HAP-1 (cell line): ENCODE data around the gene ZNF831.

Source experiments
- DNase-seq, 2 experiments: peaks; one replicate each; pipeline ENCODE4 v3.0.0-alpha.2; 2016 to 2020; ENCODE audit warnings: low spot score in 2 of 2
- H3K27me3 ChIP-seq: fragments of 250-450 bp; sonication (Bioruptor Pico); 2 replicates; pipeline ENCODE4 v1.5.1; 2020; ENCODE audit warnings: low read depth, mild to moderate bottlenecking, moderate library complexity
- H3K36me3 ChIP-seq: fragments of 250-450 bp; sonication (Bioruptor Pico); replicated peaks from 2 replicates; pipeline ENCODE4 v1.5.1; 2020; ENCODE audit warnings: mild to moderate bottlenecking
- H3K4me1 ChIP-seq: fragments of 250-450 bp; sonication (Bioruptor Pico); 2 replicates; pipeline ENCODE4 v1.5.1; 2020; ENCODE audit warnings: mild to moderate bottlenecking
- H3K4me3 ChIP-seq: fragments of 250-450 bp; sonication (Bioruptor Pico); 2 replicates; pipeline ENCODE4 v1.5.1; 2020; ENCODE audit warnings: mild to moderate bottlenecking, moderate library complexity
- H3K9me3 ChIP-seq: fragments of 250-450 bp; sonication (Bioruptor Pico); 2 replicates; pipeline ENCODE4 v1.5.1; 2020; ENCODE audit warnings: mild to moderate bottlenecking, moderate library complexity
- in situ Hi-C: fragments of 300-500 bp; cut with MboI; formaldehyde crosslinking; loops from 3 replicates; pipeline ENCODE4 v1.14.3; 2020; ENCODE audit warnings: low sequenced_read_pairs, inconsistent platforms, mixed read lengths

Gene ZNF831

GRCh38 chr20:59131551-59132285, 31.9 kb upstream of the ZNF831 start:
- Histone ChIP-seq H3K27me3 (no peaks in the 10 kb centered on the region), H3K4me3 (no peak overlapping the region), H3K9me3 (no peaks in the 10 kb centered on the region), H3K36me3 (no peaks in the 10 kb centered on the region), H3K4me1 (no peaks in the 10 kb centered on the region)
- in situ Hi-C loops, result no loop called here
- DNase-seq, result no peak

DNA sequence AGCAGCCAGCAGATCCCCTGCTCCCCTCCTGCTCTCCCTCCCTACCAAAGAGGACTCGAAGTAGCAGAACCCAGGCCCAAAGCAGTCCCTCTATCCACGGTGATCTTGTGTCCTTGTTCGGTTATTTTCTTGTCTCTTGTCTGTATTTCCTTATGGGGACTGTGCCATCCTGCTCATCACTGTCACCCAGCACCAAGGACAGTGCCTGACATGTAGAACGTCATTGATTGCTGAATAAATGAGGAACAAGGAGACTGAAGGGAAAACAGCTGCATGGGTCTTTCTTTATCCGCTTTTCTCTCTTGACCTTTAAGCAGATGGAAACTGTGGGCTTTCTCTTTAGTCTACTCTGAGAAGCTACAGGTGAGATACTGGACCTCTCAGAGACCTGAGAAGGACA, 29.4 kb upstream of the ZNF831 start:
- no peaks in the 10 kb centered on the region for H3K9me3 ChIP-seq
- H3K4me1 ChIP-seq, result no peaks in the 10 kb centered on the region
- no peak overlapping the region for H3K4me3 ChIP-seq
- in situ Hi-C loops, result no loop called here
- no peaks in the 10 kb centered on the region for H3K27me3 ChIP-seq
- no peaks in the 10 kb centered on the region for H3K36me3 ChIP-seq
- DNase-seq, result no peak

DNA sequence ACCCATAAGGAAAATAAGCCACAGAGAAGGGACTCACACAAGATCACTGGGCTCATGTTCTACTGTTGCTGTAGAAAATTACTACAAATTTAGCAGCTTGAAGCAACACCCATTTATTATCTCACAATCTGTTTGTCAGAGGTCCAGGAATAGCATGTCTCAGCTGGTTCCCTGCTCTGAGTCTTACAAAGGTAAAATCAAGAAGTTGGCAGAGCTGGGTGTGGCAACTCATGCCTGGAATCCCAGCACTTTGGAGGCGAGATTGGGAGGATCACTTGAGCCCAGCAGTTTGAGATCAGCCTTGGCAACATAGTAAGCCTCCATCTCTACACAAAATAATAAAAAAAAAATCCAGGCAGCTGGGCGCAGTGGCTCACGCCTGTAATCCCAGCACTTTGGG, 28.5 kb upstream of the ZNF831 start:
- no peaks in the 10 kb centered on the region for H3K4me1 ChIP-seq
- no peak overlapping the region for H3K4me3 ChIP-seq
- no peaks in the 10 kb centered on the region for H3K36me3 ChIP-seq
- in situ Hi-C loops, result no loop called here
- no peaks in the 10 kb centered on the region for H3K27me3 ChIP-seq
- no peak for DNase-seq
- no peaks in the 10 kb centered on the region for H3K9me3 ChIP-seq

DNA sequence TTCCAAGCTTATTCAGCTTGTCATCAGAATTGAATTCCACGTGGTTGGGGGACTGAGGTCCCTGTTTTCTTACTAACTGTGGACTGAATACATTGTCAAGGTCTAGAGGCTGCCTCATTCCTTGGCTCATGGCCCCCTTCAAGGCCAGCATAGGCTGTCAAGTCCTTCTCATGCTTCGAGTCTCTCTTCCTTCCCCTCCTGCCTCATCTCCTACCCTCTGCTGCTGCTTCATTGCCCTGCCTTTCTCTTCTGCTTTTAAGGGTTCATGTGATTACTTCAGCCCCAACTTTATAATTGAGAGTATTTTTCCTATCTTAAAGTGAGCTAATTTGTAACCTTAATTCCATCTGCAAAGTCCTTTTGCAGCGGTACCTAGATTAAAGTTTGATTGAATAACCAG, 27.6 kb upstream of the ZNF831 start:
- Histone ChIP-seq H3K4me3 (no peak overlapping the region), H3K27me3 (no peaks in the 10 kb centered on the region), H3K4me1 (no peaks in the 10 kb centered on the region), H3K36me3 (no peaks in the 10 kb centered on the region), H3K9me3 (no peaks in the 10 kb centered on the region)
- no peak for DNase-seq
- in situ Hi-C loops, result no loop called here

GRCh38 chr20:59137532-59137931, 26.1 kb upstream of the ZNF831 start:
- Histone ChIP-seq H3K4me3 (no peak overlapping the region), H3K27me3 (no peaks in the 10 kb centered on the region), H3K9me3 (no peaks in the 10 kb centered on the region), H3K4me1 (no peaks in the 10 kb centered on the region), H3K36me3 (no peaks in the 10 kb centered on the region)
- in situ Hi-C loops, result no loop called here
- no peak for DNase-seq

GRCh38 chr20:59138114-59138748, 25.4 kb upstream of the ZNF831 start:
- no peaks in the 10 kb centered on the region for H3K36me3 ChIP-seq
- H3K9me3 ChIP-seq, result no peaks in the 10 kb centered on the region
- DNase-seq, result no peak
- no peaks in the 10 kb centered on the region for H3K4me1 ChIP-seq
- H3K4me3 ChIP-seq, result no peak overlapping the region
- in situ Hi-C loops, result no loop called here
- H3K27me3 ChIP-seq, result no peaks in the 10 kb centered on the region

DNA sequence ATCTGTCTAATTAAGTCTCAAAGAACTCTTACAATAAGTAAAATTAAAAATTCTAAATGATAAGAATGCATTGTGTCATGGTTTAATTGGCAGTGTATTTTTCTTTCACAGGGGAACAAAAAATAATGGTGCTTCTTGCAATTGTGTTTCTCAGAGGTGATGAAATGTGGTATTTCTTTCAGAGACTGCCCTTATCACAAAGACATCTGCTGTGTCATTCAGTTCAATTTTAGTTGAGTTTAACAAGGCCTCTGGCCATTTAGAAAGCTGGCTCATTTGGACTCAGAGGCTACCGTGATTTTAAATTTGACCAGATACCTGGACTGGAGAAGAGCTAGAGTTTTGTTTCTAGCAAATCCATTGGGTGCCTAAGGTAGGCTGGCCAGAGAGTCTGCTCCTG, 23.6 kb upstream of the ZNF831 start:
- Histone ChIP-seq H3K4me3 (no peak overlapping the region), H3K36me3 (no peaks in the 10 kb centered on the region), H3K4me1 (no peaks in the 10 kb centered on the region), H3K9me3 (no peaks in the 10 kb centered on the region), H3K27me3 (peaks cover 5% of the 10 kb centered on the region)
- in situ Hi-C loops, result no loop called here
- DNase-seq, result no peak

GRCh38 chr20:59141818-59142581, 21.6 kb upstream of the ZNF831 start:
- no peaks in the 10 kb centered on the region for H3K4me1 ChIP-seq
- no peaks in the 10 kb centered on the region for H3K36me3 ChIP-seq
- peaks cover 11% of the 10 kb centered on the region for H3K27me3 ChIP-seq
- H3K4me3 ChIP-seq, result no peak overlapping the region
- in situ Hi-C loops, result no loop called here
- no peaks in the 10 kb centered on the region for H3K9me3 ChIP-seq
- DNase-seq, result peak in 1 of 2 experiments; percentile 41

- Histone ChIP-seq H3K27me3 (peaks cover 11% of the 10 kb centered on the region), H3K4me3 (no peak overlapping the region), H3K9me3 (no peaks in the 10 kb centered on the region), H3K36me3 (no peaks in the 10 kb centered on the region), H3K4me1 (no peaks in the 10 kb centered on the region)
- no peak for DNase-seq
- in situ Hi-C loops, result no loop called here
Observed at GRCh38 chr20:59143326-59143725, 20.3 kb upstream of the ZNF831 start.

GRCh38 chr20:59144179-59144830, 19.3 kb upstream of the ZNF831 start:
- Histone ChIP-seq H3K9me3 (no peaks in the 10 kb centered on the region), H3K4me3 (no peak overlapping the region), H3K4me1 (no peaks in the 10 kb centered on the region), H3K27me3 (peaks cover 11% of the 10 kb centered on the region), H3K36me3 (no peaks in the 10 kb centered on the region)
- in situ Hi-C loops, result no loop called here
- DNase-seq, result no peak

- DNase-seq, result no peak
- H3K4me1 ChIP-seq, result no peaks in the 10 kb centered on the region
- no peaks in the 10 kb centered on the region for H3K36me3 ChIP-seq
- peaks cover 11% of the 10 kb centered on the region for H3K27me3 ChIP-seq
- in situ Hi-C loops, result no loop called here
- no peak overlapping the region for H3K4me3 ChIP-seq
- H3K9me3 ChIP-seq, result no peaks in the 10 kb centered on the region
Observed at GRCh38 chr20:59144831-59145196, 18.8 kb upstream of the ZNF831 start.

- H3K9me3 ChIP-seq, result no peaks in the 10 kb centered on the region
- no peaks in the 10 kb centered on the region for H3K36me3 ChIP-seq
- in situ Hi-C loops, result no loop called here
- peaks cover 11% of the 10 kb centered on the region for H3K27me3 ChIP-seq
- no peak overlapping the region for H3K4me3 ChIP-seq
- H3K4me1 ChIP-seq, result no peaks in the 10 kb centered on the region
- DNase-seq, result no peak
Observed at GRCh38 chr20:59145247-59145923, 18.2 kb upstream of the ZNF831 start.

DNA sequence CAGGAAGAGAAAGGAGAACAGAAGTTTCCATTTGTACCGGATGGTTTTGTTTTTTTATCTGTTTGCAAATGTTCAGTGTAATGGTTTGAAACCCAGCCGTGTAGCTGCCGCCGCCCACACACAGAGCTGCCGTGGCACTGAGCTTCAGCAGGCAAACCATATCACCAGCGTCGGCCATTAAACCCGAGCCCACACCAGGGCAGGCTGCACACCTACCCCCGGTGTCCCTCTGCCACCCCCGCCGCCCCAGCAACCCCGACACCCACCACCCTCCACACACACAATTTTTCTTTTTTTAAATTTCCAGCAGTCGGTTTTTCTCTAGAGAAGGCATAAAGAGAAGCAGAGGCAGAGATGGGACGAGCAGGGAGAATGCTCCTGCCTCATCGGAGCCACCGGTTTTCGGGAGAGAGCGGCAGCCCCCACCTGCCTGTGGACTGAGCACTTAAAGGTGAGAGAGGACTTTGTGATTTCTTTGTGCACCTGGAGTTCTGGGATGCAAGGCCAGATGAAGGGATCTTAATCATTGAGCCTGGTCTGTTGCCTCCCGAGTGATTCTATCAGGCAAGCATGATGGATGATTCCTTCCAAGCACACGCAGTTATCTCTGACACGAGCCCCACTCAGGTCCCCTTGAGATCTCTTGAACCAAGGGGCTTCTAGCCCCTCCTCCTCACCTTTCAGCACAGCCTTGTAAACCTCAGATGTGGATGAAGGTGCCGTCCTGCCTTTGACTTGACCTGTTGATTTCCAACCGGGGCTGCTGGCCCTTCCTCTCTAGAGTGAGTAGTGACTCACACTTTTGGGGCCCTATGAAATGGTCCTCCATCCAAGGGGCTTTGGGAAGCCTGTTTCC, 17.5 kb upstream of the ZNF831 start:
- H3K4me1 ChIP-seq, result no peaks in the 10 kb centered on the region
- DNase-seq, result no peak
- peaks cover 11% of the 10 kb centered on the region for H3K27me3 ChIP-seq
- in situ Hi-C loops, result no loop called here
- H3K36me3 ChIP-seq, result no peaks in the 10 kb centered on the region
- H3K4me3 ChIP-seq, result no peak overlapping the region
- H3K9me3 ChIP-seq, result no peaks in the 10 kb centered on the region
